ENCODE measurements around the gene ATXN7L1.

DNA sequence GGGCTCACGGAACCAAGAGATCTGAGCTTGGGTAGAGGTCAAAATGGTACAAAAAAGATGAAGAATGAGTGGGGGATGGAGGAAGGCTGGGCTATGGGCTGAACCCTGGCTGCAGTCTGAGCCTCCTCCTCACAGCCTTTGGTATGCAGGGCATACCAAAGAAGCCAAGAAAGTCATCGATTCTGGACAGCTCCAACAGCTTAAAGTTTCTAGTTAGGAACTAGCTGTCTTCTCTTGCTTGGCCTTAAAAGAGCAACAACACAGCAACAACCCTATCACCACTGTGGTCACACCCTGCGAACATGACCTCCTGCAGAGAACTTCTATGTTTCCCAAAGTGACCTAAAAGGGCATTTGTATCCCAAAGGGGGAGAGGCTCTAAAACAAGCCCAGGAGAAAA is 169.0 kb downstream of the ATXN7L1 start:
- TF ChIP-seq ZNF114 (tag by site-specific recombination; IDR thresholded peaks at IDR 0.05) (no peak), ZNF426 (tag by site-specific recombination; IDR thresholded peaks at IDR 0.05) (no peak), ZNF843 (tag by site-specific recombination; IDR thresholded peaks at IDR 0.05) (no peak), ZNF146 (tag by site-specific recombination; IDR thresholded peaks at IDR 0.05) (no peak)
- TF ChIP-seq, protein P1, sequence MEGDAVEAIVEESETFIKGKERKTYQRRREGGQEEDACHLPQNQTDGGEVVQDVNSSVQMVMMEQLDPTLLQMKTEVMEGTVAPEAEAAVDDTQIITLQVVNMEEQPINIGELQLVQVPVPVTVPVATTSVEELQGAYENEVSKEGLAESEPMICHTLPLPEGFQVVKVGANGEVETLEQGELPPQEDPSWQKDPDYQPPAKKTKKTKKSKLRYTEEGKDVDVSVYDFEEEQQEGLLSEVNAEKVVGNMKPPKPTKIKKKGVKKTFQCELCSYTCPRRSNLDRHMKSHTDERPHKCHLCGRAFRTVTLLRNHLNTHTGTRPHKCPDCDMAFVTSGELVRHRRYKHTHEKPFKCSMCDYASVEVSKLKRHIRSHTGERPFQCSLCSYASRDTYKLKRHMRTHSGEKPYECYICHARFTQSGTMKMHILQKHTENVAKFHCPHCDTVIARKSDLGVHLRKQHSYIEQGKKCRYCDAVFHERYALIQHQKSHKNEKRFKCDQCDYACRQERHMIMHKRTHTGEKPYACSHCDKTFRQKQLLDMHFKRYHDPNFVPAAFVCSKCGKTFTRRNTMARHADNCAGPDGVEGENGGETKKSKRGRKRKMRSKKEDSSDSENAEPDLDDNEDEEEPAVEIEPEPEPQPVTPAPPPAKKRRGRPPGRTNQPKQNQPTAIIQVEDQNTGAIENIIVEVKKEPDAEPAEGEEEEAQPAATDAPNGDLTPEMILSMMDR (tag by site-specific recombination; IDR thresholded peaks at IDR 0.05): no peak
- TF ChIP-seq, protein P2, sequence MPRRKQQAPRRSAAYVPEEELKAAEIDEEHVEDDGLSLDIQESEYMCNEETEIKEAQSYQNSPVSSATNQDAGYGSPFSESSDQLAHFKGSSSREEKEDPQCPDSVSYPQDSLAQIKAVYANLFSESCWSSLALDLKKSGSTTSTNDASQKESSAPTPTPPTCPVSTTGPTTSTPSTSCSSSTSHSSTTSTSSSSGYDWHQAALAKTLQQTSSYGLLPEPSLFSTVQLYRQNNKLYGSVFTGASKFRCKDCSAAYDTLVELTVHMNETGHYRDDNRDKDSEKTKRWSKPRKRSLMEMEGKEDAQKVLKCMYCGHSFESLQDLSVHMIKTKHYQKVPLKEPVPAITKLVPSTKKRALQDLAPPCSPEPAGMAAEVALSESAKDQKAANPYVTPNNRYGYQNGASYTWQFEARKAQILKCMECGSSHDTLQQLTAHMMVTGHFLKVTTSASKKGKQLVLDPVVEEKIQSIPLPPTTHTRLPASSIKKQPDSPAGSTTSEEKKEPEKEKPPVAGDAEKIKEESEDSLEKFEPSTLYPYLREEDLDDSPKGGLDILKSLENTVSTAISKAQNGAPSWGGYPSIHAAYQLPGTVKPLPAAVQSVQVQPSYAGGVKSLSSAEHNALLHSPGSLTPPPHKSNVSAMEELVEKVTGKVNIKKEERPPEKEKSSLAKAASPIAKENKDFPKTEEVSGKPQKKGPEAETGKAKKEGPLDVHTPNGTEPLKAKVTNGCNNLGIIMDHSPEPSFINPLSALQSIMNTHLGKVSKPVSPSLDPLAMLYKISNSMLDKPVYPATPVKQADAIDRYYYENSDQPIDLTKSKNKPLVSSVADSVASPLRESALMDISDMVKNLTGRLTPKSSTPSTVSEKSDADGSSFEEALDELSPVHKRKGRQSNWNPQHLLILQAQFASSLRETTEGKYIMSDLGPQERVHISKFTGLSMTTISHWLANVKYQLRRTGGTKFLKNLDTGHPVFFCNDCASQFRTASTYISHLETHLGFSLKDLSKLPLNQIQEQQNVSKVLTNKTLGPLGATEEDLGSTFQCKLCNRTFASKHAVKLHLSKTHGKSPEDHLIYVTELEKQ (tag by site-specific recombination; IDR thresholded peaks at IDR 0.05; ENCODE audit: borderline replicate concordance): no peak
- TF ChIP-seq, protein P3, sequence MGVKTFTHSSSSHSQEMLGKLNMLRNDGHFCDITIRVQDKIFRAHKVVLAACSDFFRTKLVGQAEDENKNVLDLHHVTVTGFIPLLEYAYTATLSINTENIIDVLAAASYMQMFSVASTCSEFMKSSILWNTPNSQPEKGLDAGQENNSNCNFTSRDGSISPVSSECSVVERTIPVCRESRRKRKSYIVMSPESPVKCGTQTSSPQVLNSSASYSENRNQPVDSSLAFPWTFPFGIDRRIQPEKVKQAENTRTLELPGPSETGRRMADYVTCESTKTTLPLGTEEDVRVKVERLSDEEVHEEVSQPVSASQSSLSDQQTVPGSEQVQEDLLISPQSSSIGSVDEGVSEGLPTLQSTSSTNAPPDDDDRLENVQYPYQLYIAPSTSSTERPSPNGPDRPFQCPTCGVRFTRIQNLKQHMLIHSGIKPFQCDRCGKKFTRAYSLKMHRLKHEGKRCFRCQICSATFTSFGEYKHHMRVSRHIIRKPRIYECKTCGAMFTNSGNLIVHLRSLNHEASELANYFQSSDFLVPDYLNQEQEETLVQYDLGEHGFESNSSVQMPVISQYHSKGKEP (tag by site-specific recombination; IDR thresholded peaks at IDR 0.05): no peak

All from HEK293 (cell line).